Stimulated activated CD8-positive, alpha-beta memory T cell treated with anti-CD3 and anti-CD28 coated beads, Interleukin-7, amount 100 ng/mL, for 4 hours (primary cell): ENCODE data around the gene PKP2.
"Not testable (repeated sequence)": the region's sequence is repeated elsewhere in the genome, so short reads cannot be mapped to it uniquely, and the experiment has no call there.

Experiments used
- DNase-seq, 2 donors: peaks; one replicate each; pipeline ENCODE4 v3.0.0-alpha.2; 2020; ENCODE audit warnings: low read depth in 2 of 2

Gene PKP2

GRCh38 chr12:32895688-32896431 lies 717 bp downstream of the PKP2 start:
- no peak for DNase-seq

- DNase-seq: no peak
Observed at GRCh38 chr12:32894566-32894965, 2.0 kb downstream of the PKP2 start.

DNA sequence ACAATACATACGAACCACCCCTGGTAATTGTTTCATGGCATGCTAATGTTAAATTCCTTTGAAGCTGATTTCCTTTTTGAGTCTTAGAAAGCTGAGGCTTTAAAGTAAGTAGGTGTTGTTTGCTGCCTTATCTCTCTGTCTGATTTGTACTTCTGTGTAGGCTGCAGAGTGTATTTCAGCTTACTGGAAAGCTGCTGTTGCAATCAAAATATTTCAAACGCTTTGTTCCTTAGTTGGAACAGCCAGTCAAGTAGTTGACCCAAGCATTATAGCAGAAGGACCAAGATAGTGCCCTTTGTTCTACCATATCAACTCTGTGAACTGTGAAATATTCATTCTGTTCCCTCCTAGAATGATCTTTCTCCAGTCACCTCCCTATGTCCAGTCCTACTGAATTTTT lies 3.1 kb downstream of the PKP2 start:
- DNase-seq: no peak

- no peak for DNase-seq
Observed at GRCh38 chr12:32893043-32893442, 3.5 kb downstream of the PKP2 start.

DNA sequence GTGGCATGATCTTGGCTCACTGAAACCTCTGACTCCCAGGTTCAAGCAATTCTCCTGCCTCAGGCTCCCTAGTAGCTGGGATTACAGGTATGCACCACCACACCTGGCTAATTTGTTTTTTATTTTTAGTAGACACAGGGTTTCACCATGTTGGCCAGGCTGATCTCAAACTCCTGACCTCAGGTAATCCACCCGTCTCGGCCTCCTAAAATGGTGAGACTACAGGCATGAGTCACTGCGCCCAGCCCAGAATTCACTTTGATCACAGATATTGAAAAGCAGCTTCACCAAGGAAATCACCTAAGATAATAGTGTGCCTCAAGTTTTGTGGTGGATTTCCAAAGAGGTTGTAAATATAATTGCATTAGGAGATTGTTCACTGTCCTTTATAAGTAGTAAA lies 4.2 kb downstream of the PKP2 start:
- not testable (repeated sequence) for DNase-seq

GRCh38 chr12:32891956-32892355 lies 4.6 kb downstream of the PKP2 start:
- DNase-seq: no peak

- no peak for DNase-seq
Observed at GRCh38 chr12:32891526-32891925, 5.1 kb downstream of the PKP2 start.

- no peak for DNase-seq
Observed at GRCh38 chr12:32889011-32889760, 7.4 kb downstream of the PKP2 start.

DNA sequence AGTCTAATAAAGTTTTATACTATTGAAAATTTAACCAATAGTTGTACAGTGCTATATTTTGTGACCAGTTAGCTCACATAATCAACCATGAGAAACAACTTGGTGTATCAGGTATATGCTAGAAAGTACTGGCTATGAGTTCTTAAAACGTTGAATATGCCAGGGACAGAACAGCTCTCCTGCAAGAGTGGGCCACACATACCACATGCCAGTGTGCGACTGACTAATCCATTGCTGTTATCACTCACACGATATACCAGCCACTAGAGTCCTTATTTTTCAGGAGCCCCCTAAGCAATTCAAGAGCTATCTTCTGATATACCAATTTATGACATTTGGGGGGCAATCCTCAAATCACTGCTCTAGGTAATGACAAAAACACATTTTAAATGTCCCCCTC lies 9.5 kb downstream of the PKP2 start:
- no peak for DNase-seq

- no peak for DNase-seq
Observed at GRCh38 chr12:32885831-32886230, 10.7 kb downstream of the PKP2 start.

DNA sequence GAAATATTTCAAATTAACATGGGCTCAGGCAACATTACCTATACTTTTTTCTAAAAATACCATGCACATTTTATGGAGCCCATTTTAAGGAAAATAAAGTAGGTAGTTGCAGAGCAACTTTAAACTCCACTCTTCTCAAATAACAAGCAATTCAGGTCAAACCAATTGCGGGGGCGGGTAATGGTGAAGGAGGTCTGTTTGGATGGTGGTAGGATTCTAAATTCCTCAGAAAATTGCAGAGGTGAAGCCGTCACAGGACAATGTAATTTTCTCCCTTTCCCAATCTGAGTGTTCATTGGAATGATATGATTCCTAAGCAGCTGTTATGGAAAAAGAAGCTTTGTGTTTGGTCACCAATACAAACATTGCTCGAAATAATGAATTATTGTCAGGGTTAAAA lies 11.6 kb downstream of the PKP2 start:
- DNase-seq: no peak

GRCh38 chr12:32881702-32882101 lies 14.9 kb downstream of the PKP2 start:
- no peak for DNase-seq

DNA sequence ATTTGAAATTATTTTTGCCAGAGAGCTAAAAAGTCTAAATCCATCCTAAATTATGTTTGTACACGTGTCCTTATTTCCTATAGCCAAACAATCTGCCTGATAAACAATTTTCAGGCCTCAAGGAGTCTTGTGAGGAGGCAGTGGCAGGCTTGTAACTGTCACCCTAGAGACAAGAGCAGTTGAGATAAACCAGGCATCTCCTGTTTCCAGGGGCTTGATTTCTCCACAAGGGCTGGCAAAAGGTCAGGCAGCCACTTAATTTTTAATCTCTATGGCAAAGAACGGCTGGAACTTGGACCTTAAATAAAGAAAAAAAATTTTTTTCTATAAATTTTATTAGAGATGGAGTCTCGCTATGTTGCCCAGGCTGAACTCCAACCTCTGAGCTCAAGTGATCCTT lies 15.5 kb downstream of the PKP2 start:
- DNase-seq: no peak

- not testable (repeated sequence) for DNase-seq
Observed at GRCh38 chr12:32879066-32879465, 17.5 kb downstream of the PKP2 start.

- no peak for DNase-seq
Observed at GRCh38 chr12:32877601-32878459, 18.7 kb downstream of the PKP2 start.

- no peak for DNase-seq
Observed at GRCh38 chr12:32876004-32876403, 20.6 kb downstream of the PKP2 start.

DNA sequence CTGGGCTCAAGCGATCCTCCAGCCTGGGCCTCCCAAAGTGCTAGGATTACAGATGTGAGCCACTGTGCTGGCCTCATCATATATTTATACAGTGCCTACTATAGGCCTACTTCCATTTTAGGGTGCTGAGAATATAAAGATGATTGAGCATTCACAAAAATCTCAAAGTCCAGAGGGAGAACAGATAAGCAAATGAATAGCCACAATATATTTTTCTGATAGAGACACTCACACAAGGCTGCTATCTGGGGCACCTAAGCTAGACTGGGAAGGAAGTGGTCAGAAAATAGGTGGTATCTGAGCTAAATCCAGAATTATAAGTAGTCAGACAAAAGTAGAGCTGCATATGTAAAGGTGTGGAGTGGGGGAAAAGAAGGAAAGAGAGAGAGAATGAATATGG lies 21.6 kb downstream of the PKP2 start:
- no peak for DNase-seq

GRCh38 chr12:32874078-32874477 lies 22.5 kb downstream of the PKP2 start:
- DNase-seq: no peak

DNA sequence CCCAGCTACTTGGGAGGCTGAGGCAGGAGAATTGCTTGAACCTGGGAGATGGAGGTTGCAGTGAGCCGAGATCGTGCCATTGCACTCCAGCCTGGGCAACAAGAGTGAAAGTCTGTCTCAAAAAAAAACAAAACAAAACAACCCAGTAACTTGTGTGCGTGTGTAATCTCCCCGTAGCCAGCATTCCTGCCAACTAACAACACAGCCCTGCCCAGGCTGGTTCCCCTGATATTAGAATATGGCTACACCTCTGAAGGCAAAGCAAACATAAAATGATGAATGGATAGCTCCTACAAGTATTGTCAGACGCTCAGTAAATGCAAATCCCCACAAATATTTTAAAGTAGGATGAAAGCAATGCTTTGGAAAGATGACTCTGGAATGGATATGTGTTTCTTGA lies 24.2 kb downstream of the PKP2 start:
- not testable (repeated sequence) for DNase-seq

DNA sequence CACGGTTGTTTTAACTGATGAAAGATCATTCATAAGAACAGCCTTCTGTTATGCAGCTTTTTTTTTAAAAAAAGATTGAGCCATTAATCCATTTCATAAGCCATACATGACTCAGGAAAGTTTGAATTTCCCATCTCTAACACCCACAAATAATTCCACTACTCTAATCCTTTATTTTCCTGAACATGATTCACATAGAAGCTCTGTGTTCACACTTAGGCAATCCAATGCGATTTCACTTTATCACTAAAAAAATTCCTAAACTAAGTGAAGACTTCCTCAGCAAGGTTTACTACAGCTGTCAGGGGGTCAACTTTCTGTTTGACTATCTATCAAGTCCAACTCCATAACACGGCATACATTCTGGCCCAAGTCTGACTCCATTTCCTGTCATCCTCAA lies 25.9 kb downstream of the PKP2 start:
- DNase-seq: no peak

DNA sequence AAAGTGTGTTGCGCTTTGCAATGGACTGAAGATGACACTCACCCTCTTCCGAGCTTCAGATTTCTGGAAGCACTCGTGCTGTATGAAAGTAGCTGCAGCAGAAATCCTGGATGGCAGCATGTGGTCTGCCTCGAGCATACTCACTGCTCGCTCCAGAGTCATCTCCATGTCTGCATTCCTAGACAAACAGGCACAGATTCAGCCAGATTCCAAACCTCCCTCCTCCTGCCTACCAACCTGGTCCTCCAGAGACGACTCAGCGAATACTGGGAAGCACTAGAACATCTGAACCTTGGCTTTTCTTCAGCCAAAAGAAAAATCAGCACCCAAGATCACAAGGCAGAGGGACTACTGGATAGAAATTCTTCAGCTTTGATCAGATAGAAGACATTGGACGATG lies 27.7 kb downstream of the PKP2 start:
- no peak for DNase-seq

- DNase-seq: no peak
Observed at GRCh38 chr12:32864731-32865130, 31.8 kb downstream of the PKP2 start.
